WTC11 (cell line): Measurements from ENCODE around the gene KRTAP10-7. TPM values are rescaled to one million over a fixed set of nuclear protein-coding genes. Genes with fewer than 3 reads are reported as not detected.
"Not testable (repeated sequence)": the region's sequence is repeated elsewhere in the genome, so short reads cannot be mapped to it uniquely, and the experiment has no call there.

Experiments used
- ATAC-seq: fragments of 200-7000 bp; cut with Tn5 transposase; 2 replicates; pipeline ENCODE4 v1.10.0; 2021; ENCODE audit warnings: mild to moderate bottlenecking, moderate library complexity
- CTCF ChIA-PET: fragments of 300-600 bp; sonication (Branson Sonifier 250); formaldehyde crosslinking; loops from one replicate; lab custom pipeline; 2021; ENCODE audit warnings: antibody characterized with exemption; lab: Charles Lee
- POLR2A ChIA-PET: fragments of 350-600 bp; sonication (Branson Sonifier 250); formaldehyde crosslinking; loops from one replicate; lab custom pipeline; 2021; ENCODE audit warnings: antibody characterized with exemption; lab: Charles Lee
- DNase-seq: peaks from one replicate; pipeline ENCODE4 v3.0.0; 2021; ENCODE audit warnings: low spot score
- H3K27ac Mint-ChIP-seq: 2 replicates; pipeline ENCODE4 v1.8.0; 2021; ENCODE audit warnings: mixed read lengths
- H3K27me3 Mint-ChIP-seq: 2 replicates; pipeline ENCODE4 v1.8.0; 2021; ENCODE audit warnings: low read depth, mild to moderate bottlenecking, moderate library complexity, mixed read lengths
- H3K36me3 Mint-ChIP-seq: 2 replicates; pipeline ENCODE4 v1.8.0; 2021; ENCODE audit warnings: mixed read lengths
- H3K4me1 Mint-ChIP-seq: 2 replicates; pipeline ENCODE4 v1.8.0; 2022; ENCODE audit warnings: mixed read lengths
- H3K4me3 Mint-ChIP-seq: 2 replicates; pipeline ENCODE4 v1.8.0; 2021; ENCODE audit warnings: mild to moderate bottlenecking, moderate library complexity, mixed read lengths
- H3K9me3 Mint-ChIP-seq: 2 replicates; pipeline ENCODE4 v1.8.0; 2021; ENCODE audit warnings: mixed read lengths
- AFF4 ChIP-seq: sonication (generic); formaldehyde crosslinking; IDR thresholded peaks from 2 replicates; pipeline ENCODE4 v1.8.1; 2023; ENCODE audit warnings: mild to moderate bottlenecking, missing genetic modification reagents, borderline replicate concordance
- ATF1 ChIP-seq: sonication (generic); formaldehyde crosslinking; IDR thresholded peaks from 2 replicates; pipeline ENCODE4 v1.8.1; 2023; ENCODE audit warnings: mild to moderate bottlenecking, moderate library complexity, missing genetic modification reagents
- ATF3 ChIP-seq: sonication (generic); formaldehyde crosslinking; conservative IDR thresholded peaks from 2 replicates; pipeline ENCODE4 v1.8.1; 2022; ENCODE audit warnings: mild to moderate bottlenecking, missing genetic modification reagents
- CBFB ChIP-seq: sonication (generic); formaldehyde crosslinking; IDR thresholded peaks from 2 replicates; pipeline ENCODE4 v1.8.1; 2022; ENCODE audit warnings: mild to moderate bottlenecking, low read depth, missing genetic modification reagents
- E2F5 ChIP-seq: sonication (generic); formaldehyde crosslinking; IDR thresholded peaks from 2 replicates; pipeline ENCODE4 v1.8.1; 2022; ENCODE audit warnings: mild to moderate bottlenecking, moderate library complexity, missing genetic modification reagents
- ERG ChIP-seq: fragments of 250-450 bp; sonication (Bioruptor Pico); IDR thresholded peaks from 2 replicates; pipeline ENCODE4 v1.8.0; 2021; ENCODE audit warnings: mild to moderate bottlenecking
- FOXP1 ChIP-seq: sonication (generic); formaldehyde crosslinking; IDR thresholded peaks from 2 replicates; pipeline ENCODE4 v1.8.0; 2022; ENCODE audit warnings: missing genetic modification reagents, mild to moderate bottlenecking, moderate library complexity, borderline replicate concordance
- GTF2I ChIP-seq: fragments of 250-450 bp; sonication (Bioruptor Pico); conservative IDR thresholded peaks from 2 replicates; pipeline ENCODE4 v1.4.0; 2021; ENCODE audit warnings: mild to moderate bottlenecking
- IRF2 ChIP-seq: sonication (generic); formaldehyde crosslinking; IDR thresholded peaks from 2 replicates; pipeline ENCODE4 v1.8.0; 2022; ENCODE audit warnings: low read depth, missing genetic modification reagents, borderline replicate concordance
- MXD4 ChIP-seq: fragments of 250-450 bp; sonication (Bioruptor Pico); IDR thresholded peaks from 2 replicates; pipeline ENCODE4 v1.8.0; 2021; ENCODE audit warnings: mild to moderate bottlenecking, moderate library complexity, borderline replicate concordance
- MYBL2 ChIP-seq: sonication (generic); formaldehyde crosslinking; IDR thresholded peaks from 2 replicates; pipeline ENCODE4 v1.8.1; 2023; ENCODE audit warnings: mild to moderate bottlenecking, moderate library complexity, missing genetic modification reagents
- NFATC4 ChIP-seq: fragments of 250-450 bp; sonication (Bioruptor Pico); IDR thresholded peaks from 2 replicates; pipeline ENCODE4 v1.9.0; 2021; ENCODE audit warnings: mild to moderate bottlenecking
- NFE2L1 ChIP-seq: sonication (generic); formaldehyde crosslinking; IDR thresholded peaks from 2 replicates; pipeline ENCODE4 v1.8.1; 2023; ENCODE audit warnings: missing genetic modification reagents
- NR1H2 ChIP-seq: sonication (generic); formaldehyde crosslinking; IDR thresholded peaks from 2 replicates; pipeline ENCODE4 v1.9.0; 2021; ENCODE audit warnings: mild to moderate bottlenecking, moderate library complexity, missing genetic modification reagents
- OVOL2 ChIP-seq: fragments of 250-450 bp; sonication (Bioruptor Pico); IDR thresholded peaks from 2 replicates; pipeline ENCODE4 v1.9.0; 2021; ENCODE audit warnings: mild to moderate bottlenecking, borderline replicate concordance
- RELA ChIP-seq: sonication (generic); formaldehyde crosslinking; IDR thresholded peaks from 2 replicates; pipeline ENCODE4 v1.8.1; 2022; ENCODE audit warnings: missing genetic modification reagents, mild to moderate bottlenecking, borderline replicate concordance
- SMAD4 ChIP-seq: sonication (generic); formaldehyde crosslinking; IDR thresholded peaks from 2 replicates; pipeline ENCODE4 v1.8.0; 2022; ENCODE audit warnings: mild to moderate bottlenecking, missing genetic modification reagents
- ZNF263 ChIP-seq: sonication (generic); formaldehyde crosslinking; IDR thresholded peaks from 2 replicates; pipeline ENCODE4 v1.8.1; 2022; ENCODE audit warnings: low read depth, mild to moderate bottlenecking, moderate library complexity, missing genetic modification reagents
- ZNF423 ChIP-seq: fragments of 250-450 bp; sonication (Bioruptor Pico); IDR thresholded peaks from 2 replicates; pipeline ENCODE4 v2.1.2; 2022; ENCODE audit warnings: mild to moderate bottlenecking, moderate library complexity
- ZNF425 ChIP-seq: fragments of 250-450 bp; sonication (Bioruptor Pico); conservative IDR thresholded peaks from 2 replicates; pipeline ENCODE4 v1.9.0; 2021; ENCODE audit warnings: mild to moderate bottlenecking
- ZNF671 ChIP-seq: fragments of 250-450 bp; sonication (Bioruptor Pico); IDR thresholded peaks from 2 replicates; pipeline ENCODE4 v1.8.0; 2021; ENCODE audit warnings: mild to moderate bottlenecking
- total RNA-seq: library from RNA; stranded (reverse); gene quantifications from 3 replicates; pipeline ENCODE4 v1.2.3, GENCODE V29; 2021
- TF ChIP-seq, protein P1 (sequence below): sonication (generic); formaldehyde crosslinking; IDR thresholded peaks from 2 replicates; pipeline ENCODE4 v1.8.0; 2023; ENCODE audit warnings: missing genetic modification reagents
- TF ChIP-seq, protein P2 (sequence below): fragments of 250-450 bp; sonication (Bioruptor Pico); IDR thresholded peaks from 2 replicates; pipeline ENCODE4 v1.9.0; 2021; ENCODE audit warnings: mild to moderate bottlenecking

KRTAP10-7 gene
- total RNA-seq, 1 experiment from 2014 or later, result not detected

DNA sequence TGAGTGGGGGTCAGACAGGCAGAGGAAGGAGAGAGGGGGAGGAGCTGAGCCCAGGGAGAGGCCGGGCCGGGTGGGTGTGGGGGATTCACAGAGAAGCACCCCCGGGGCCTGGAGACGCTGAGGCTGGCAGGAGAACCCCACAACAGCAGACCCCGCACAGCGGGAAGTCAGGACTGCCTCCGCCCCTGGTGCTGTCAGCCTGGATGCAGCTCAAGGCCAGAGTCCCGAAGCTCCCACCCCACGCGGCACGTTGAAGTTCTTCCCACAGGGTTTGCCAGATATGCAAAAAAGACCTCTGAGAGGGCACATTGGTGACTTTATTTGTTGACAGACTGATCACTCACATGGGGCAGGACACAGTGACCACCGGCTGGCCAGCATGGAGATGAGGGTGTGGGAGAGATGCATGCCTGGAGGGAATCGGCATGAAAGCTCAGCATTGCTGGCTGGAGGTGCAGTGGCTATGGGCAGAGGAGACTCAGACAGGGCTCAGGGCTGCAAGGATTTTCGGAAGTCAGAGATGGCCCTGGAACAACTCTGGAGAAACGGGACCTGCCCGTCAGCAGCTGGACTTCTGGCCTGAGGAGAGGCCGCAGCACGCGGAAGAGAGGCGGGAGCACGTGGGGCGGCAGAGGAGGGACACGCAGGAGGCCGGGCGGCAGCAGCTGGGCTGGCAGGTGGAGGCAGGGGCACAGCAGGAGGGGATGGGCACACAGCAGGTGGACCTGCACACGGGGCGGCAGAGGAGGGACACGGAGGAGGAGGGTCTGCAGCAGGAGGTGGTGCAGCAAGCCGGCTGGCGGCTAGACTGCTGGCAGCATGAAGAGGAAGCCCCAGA lies 42.7 kb upstream of the KRTAP10-7 start:
- POLR2A ChIA-PET, result no interaction called here
- no peak; the same call in 1 of the 2 replicates for ATAC-seq
- H3K9me3 Mint-ChIP-seq, result peaks cover 10% of the 10 kb centered on the region
- TF ChIP-seq NFE2L1, result no peak
- TF ChIP-seq NR1H2 (CRISPR knock-in tag), result no peak
- TF ChIP-seq AFF4 (CRISPR knock-in tag), result no peak
- TF ChIP-seq IRF2 (CRISPR knock-in tag), result no peak
- TF ChIP-seq GTF2I, result no peak
- TF ChIP-seq RELA, result no peak
- no peak for TF ChIP-seq CBFB (CRISPR knock-in tag)
- no peaks in the 10 kb centered on the region; the same call in none of the 2 replicates for H3K27me3 Mint-ChIP-seq
- H3K36me3 Mint-ChIP-seq, result no peaks in the 10 kb centered on the region
- CTCF ChIA-PET, result interaction anchor here (0.6 to 1.3 kb wide), 2 partner anchors 47 to 142 kb away, joined by 5 read pairs; no protein-coding TSS in a partner anchor
- DNase-seq, result no peak
- H3K4me1 Mint-ChIP-seq, result peaks cover 18% of the 10 kb centered on the region
- no peak overlapping the region for H3K27ac Mint-ChIP-seq
- no peak overlapping the region for H3K4me3 Mint-ChIP-seq

DNA sequence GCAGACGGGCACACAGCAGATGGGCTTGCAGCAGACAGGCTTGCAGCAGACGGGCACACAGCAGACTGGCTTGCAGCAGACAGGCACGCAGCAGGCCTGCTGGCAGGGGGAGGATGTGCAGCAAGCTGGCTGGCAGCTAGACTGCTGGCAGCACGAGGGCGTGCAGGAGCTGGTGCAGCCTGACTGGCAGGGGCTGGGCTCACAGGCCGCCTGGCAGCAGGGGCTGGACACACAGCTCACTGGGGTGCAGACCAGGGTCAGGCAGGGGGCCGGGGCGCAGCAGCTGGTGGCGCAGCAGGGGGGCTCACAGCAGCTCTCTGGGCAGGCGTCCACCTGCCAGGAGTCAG lies 42.1 kb upstream of the KRTAP10-7 start:
- H3K4me3 Mint-ChIP-seq, ATAC-seq, H3K36me3 Mint-ChIP-seq, POLR2A ChIA-PET, H3K27me3 Mint-ChIP-seq, H3K9me3 Mint-ChIP-seq, DNase-seq, H3K27ac Mint-ChIP-seq: not testable (repeated sequence)
- CTCF ChIA-PET, result interaction anchor here (1.3 kb wide), 1 partner anchor 48 kb away, joined by 5 read pairs; no protein-coding TSS in a partner anchor
- H3K4me1 Mint-ChIP-seq, result peaks cover 12% of the 10 kb centered on the region

GRCh38 chr21:44558695-44559094 lies 41.7 kb upstream of the KRTAP10-7 start, which contains the start of gene KRTAP10-3:
KRTAP10-3 (minus strand) TSS chr21:44558795; CDS start chr21:44558715, 80 bp downstream.
- DNase-seq (no peak), ATAC-seq (no peak)
- POLR2A ChIA-PET, result no interaction called here
- Mint-ChIP-seq H3K27ac (0 out of 2 replicates have a peak within 1 kb of the TSS, but pooled peaks have one; percentile 24), H3K4me1 (peaks cover 12% of the 10 kb centered on the region), H3K36me3 (no peaks in the 10 kb centered on the region), H3K4me3 (no peak within 1 kb of the TSS), H3K9me3 (peaks cover 10% of the 10 kb centered on the region), H3K27me3 (no peaks in the 10 kb centered on the region; the same call in none of the 2 replicates)
- CTCF ChIA-PET, result no interaction called here
- TF ChIP-seq ATF3 (CRISPR knock-in tag), result no peak
- no peak for TF ChIP-seq ZNF425 (CRISPR knock-in tag)
- TF ChIP-seq OVOL2, result no peak
- no peak for TF ChIP-seq E2F5 (CRISPR knock-in tag)
- no peak for TF ChIP-seq SMAD4 (CRISPR knock-in tag)
- no peak for TF ChIP-seq MXD4 (CRISPR knock-in tag)
- TF ChIP-seq CBFB (CRISPR knock-in tag), result no peak
- no peak for TF ChIP-seq ZNF423 (CRISPR knock-in tag)
- TF ChIP-seq ERG (CRISPR knock-in tag), result no peak
- no peak for TF ChIP-seq ATF1 (CRISPR knock-in tag)
- TF ChIP-seq, protein P1, sequence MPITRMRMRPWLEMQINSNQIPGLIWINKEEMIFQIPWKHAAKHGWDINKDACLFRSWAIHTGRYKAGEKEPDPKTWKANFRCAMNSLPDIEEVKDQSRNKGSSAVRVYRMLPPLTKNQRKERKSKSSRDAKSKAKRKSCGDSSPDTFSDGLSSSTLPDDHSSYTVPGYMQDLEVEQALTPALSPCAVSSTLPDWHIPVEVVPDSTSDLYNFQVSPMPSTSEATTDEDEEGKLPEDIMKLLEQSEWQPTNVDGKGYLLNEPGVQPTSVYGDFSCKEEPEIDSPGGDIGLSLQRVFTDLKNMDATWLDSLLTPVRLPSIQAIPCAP (CRISPR knock-in tag), result no peak
- no peak for TF ChIP-seq ZNF263 (CRISPR knock-in tag)
- no peak for TF ChIP-seq NFATC4 (CRISPR knock-in tag)
- TF ChIP-seq ZNF671, result no peak
- TF ChIP-seq MYBL2 (CRISPR knock-in tag), result no peak
- TF ChIP-seq FOXP1, result no peak
- TF ChIP-seq, protein P2, sequence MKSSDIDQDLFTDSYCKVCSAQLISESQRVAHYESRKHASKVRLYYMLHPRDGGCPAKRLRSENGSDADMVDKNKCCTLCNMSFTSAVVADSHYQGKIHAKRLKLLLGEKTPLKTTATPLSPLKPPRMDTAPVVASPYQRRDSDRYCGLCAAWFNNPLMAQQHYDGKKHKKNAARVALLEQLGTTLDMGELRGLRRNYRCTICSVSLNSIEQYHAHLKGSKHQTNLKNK (CRISPR knock-in tag), result no peak
